HG02588 (cell line): ENCODE measurements around the gene PLXNB1.
"Not testable (repeated sequence)": the region's sequence is repeated elsewhere in the genome, so short reads cannot be mapped to it uniquely, and the experiment has no call there.

Source experiments
- ATAC-seq: cut with Tn5 transposase; IDR thresholded peaks from one replicate; pipeline ENCODE4 v1.9.1; 2021; ENCODE audit warnings: mild to moderate bottlenecking, moderate library complexity; ENCODE audit not compliant: unreplicated experiment

PLXNB1 gene

DNA sequence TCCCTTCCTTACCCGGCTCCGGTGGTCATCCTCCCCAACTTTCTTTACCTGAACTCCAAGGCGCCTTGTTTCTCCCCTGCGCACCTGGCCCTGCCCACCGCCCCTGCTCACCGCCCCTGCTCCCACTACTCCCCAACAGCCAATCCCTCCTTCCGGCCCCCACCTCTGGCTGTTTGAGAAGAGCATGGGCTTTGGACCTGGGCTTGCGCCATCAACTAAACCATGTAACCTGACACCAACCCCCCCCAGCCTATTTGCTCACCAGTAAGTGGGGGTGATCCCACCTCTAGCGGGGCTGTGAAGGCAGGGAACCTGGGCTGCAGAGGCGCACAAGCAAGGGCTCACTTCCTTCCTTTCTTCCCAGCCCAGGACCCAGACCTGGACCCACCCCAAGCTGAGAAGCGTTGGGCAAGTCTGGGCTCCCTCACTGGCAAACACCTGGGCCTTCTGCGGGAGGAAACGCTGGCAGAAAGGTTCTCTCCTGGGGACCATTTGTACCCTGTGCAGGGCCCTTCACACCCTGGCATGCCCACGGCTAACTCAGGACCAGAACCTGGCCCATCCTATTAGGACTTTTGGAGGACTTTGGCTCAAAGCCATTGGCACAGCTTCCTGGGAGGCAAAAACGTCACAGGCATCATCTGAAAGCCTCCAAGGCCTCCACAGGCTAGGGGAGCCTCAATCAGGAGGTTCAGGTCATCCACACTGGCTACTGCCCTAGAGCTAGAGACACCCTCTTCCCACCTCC is at the start of gene PLXNB1:
Gene PLXNB1 (minus strand): TSS at position 127 of the 748 bp plus-strand sequence. CDS start 5,475 bp downstream, outside the sequence.
- ATAC-seq, result no peak

DNA sequence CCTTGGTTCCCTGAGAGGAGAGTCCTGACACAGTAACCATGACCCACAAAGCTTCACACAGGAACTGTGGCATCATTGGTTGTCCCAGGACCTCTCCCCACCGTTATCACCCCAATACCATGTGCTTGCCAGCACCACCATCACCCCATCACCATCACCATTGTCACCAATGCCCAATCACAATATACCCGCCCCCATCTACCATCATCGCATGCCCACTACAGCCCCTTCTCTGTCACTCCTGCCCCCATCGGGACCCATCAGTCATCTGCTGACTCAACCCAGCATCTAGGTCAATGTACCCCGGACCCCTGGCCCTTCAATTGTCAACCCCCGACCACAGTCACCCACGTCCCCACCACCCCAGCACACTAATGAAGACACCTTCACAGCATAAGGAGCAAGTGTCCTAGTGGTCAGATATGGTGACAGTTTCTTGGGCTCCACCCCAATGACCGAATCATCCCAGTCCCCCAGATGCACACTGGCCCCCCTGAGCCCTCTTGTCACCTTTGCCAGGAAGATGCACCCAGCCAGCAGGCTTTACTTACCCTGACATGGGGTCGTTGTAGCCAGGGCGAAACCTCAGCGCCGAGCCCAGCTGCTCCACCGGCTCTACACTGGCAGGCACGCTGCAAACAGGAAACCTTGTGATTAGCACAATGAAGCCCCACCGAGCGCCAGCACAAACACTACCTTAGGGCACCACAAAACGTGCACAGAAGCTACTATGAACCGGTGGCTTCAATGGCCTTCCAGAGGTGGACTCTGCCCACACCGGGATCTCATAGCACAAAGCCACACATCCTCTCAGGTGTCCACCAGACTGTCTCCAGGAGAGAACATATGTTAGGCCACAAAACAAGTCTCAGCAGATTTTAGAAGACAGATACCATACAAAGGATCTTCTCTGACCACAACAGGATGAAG is 49.0 kb upstream of the PLXNB1 start:
- no peak for ATAC-seq

DNA sequence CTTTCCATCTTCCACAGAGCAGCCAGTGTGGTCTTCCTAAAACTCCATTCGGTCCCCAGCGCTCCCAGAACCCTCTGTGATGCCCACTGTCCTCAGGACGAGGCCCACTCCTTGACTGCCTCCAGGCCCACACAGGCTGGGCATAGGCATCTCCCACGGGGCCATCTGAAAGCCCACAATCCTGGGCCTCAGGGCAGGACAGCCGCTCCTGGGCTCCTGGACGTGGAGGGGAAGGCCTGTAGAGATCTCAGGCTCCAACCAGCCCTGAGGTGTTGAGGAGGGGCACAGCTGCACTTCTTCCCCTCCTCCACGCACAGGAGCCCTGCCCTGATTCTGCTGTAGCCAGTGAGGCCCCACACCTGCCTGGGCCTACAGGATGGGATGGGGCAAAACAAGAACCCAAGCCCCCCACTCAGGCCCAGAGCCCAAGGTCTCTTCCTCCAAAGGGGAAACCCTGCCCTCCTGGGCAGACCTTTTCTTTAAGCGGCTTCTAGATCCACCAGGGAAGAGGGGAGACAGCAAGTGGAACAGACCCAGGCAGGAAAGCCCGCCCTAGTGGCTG is 48.2 kb upstream of the PLXNB1 start:
- no peak for ATAC-seq

- ATAC-seq, result no peak
Observed at GRCh38 chr3:48476426-48477053, 46.7 kb upstream of the PLXNB1 start.

GRCh38 chr3:48475188-48475587 is 45.3 kb upstream of the PLXNB1 start:
- ATAC-seq, result no peak

DNA sequence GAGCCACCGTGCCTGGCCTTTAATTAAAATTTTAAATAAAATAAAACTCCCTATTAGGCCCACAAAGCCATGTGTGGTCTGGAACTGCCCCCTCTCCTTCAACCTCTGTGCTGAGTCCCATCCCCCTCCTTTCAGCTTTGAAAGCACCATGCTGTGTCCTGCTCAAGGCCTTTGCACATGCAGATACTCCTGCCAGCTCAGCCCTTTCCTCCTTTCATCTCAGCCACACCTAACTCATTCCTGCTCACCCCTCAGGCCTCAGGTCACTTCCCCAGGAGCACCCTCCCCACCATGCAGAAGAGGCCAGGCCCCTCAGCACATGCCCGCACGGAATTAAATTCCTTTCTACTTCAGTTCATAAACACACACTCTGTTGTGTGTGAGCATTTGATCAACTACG is 44.7 kb upstream of the PLXNB1 start:
- ATAC-seq, result no peak

DNA sequence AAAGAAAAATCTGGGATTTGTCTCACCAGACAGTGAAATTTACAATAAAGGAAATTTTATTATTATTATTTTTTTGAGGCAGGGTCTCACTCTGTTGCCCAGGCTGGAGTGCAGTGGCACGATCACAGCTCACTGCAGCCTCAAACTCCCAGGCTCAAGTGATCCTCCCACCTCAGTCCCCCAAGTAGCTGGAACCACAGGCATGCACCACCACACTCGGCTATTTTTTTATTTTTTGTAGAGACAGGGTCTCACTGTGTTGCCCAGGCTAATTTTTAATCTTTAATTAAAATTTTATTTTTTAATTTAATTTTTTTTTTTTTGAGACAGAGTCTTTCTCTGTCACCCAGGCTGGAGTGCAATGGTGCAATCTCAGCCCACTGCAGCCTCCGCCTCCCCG is 44.1 kb upstream of the PLXNB1 start:
- ATAC-seq, result not testable (repeated sequence)

- ATAC-seq, result no peak
Observed at GRCh38 chr3:48473617-48473952, 43.7 kb upstream of the PLXNB1 start.

DNA sequence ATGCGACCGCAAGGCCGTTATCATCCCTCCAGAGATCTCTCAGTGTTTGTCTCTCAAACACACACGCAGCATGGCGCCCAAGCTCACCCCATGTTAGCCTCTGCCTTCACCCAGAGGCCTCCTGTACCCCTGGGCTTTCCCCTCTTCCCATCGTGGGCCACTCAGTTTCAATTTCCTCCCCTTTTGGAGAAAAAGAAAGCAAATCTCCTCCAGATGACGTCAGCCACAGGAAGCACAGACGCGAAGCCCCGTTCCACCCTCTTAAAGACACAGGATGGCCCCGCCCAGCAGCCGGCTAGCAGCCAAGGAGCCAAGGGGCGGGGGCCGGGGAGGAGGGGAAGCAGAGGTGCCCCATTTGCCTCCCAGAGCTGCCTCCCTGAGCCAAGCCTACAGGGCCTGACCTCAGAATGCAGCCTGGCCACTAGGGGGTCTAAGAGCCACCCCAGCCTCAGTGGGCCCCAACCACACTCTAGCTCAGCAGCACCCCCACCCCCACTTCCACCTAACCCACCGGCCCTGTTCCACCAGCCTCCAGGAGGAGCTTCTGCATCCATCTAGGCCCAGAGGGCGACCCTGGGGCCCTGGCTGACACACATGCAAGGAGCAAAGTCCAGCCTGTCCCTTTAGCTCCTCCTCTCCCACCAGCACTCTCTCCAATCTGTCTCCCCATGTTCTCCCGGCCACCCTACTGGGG is 43.2 kb upstream of the PLXNB1 start:
- peak; percentile 84 for ATAC-seq

- ATAC-seq, result no peak
Observed at GRCh38 chr3:48472673-48472922, 42.7 kb upstream of the PLXNB1 start.

- no peak for ATAC-seq
Observed at GRCh38 chr3:48470286-48470685, 40.4 kb upstream of the PLXNB1 start.

GRCh38 chr3:48469046-48469915 is 39.4 kb upstream of the PLXNB1 start:
- ATAC-seq, result no peak

DNA sequence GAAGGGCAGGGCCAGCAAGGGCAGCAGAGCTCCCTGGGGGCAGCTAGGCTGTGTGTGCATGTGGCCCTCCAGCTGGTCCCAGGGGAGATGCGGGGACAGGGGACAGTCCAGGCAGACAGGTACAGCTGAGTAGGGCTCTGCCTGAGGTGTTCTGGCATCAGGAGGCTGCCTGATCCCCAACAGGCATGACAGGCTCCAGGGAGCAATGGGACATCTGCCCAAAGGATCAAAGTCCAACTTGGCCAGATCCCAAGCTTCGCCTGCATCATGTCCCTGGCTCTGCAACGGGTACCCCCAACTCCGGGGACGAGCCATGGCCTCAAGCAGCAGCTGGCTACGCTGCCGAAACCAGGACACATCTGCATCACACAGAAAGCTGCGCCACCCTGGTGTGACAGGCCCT is 38.4 kb upstream of the PLXNB1 start:
- no peak for ATAC-seq

DNA sequence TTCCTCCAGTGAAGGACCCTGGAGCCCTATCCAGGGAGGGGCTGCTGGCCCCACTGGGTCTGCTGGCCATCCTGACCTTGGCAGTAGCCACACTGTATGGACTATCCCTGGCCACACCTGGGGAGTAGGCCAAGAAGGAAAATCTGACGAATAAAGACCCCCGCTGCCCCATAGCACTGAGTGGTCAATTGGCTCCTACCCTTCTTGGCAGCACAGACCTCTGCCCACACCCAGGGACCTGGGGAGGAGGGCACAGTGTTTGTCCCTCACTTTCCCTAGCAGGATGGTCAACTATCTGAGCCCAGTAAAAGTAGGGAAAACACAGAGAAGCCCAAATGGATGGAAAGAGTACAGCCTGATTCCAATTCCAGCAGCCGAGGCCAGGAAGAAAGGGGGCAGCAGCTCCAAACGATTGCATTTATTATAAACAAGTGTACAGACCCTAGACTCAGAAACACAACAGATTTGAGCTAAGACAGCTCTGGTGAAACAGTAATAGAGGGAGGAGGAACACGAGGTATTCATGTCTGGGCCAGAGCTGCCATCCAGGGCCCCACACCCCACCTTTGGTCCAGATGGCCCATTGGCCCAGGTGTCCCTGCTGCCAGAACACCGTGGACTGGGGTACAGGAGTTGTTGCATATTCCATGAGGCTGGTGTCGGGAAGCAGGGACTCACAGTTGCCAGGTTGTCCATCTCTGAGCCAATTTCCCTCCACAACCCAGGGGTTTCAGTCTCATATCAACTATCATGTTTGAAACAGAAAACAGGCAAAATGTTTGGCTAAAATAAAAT is 37.8 kb upstream of the PLXNB1 start:
- ATAC-seq, result no peak

DNA sequence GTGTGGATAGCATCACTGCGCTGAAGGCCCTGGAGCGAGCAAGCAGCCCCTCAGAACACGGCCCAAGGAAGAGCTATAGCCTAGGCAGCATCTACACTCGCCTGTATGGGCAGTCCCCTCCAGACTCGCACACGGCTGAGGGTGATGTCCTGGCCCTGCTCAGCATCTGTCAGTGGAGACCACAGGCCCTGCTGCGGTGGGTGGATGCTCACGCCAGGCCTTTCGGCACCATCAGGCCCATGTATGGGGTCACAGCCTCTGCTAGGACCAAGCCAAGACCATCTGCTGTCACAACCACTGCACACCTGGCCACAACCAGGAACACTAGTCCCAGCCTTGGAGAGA is 37.2 kb upstream of the PLXNB1 start:
- no peak for ATAC-seq

DNA sequence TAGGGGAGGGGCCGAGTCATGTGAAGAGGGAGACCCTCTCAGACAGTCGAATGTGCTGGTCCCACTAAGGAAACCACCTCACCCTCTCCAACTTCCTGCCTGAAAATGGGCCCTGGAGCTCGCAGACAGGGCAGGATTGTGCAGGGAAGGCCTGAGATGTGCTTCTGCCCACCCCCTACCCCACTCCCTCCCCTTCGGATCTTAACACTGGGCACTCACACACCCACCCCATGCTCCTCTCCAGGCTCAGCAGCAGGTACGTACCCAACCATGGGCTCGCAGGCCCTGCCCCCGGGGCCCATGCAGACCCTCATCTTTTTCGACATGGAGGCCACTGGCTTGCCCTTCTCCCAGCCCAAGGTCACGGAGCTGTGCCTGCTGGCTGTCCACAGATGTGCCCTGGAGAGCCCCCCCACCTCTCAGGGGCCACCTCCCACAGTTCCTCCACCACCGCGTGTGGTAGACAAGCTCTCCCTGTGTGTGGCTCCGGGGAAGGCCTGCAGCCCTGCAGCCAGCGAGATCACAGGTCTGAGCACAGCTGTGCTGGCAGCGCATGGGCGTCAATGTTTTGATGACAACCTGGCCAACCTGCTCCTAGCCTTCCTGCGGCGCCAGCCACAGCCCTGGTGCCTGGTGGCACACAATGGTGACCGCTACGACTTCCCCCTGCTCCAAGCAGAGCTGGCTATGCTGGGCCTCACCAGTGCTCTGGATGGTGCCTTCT is 36.7 kb upstream of the PLXNB1 start:
- no peak for ATAC-seq

DNA sequence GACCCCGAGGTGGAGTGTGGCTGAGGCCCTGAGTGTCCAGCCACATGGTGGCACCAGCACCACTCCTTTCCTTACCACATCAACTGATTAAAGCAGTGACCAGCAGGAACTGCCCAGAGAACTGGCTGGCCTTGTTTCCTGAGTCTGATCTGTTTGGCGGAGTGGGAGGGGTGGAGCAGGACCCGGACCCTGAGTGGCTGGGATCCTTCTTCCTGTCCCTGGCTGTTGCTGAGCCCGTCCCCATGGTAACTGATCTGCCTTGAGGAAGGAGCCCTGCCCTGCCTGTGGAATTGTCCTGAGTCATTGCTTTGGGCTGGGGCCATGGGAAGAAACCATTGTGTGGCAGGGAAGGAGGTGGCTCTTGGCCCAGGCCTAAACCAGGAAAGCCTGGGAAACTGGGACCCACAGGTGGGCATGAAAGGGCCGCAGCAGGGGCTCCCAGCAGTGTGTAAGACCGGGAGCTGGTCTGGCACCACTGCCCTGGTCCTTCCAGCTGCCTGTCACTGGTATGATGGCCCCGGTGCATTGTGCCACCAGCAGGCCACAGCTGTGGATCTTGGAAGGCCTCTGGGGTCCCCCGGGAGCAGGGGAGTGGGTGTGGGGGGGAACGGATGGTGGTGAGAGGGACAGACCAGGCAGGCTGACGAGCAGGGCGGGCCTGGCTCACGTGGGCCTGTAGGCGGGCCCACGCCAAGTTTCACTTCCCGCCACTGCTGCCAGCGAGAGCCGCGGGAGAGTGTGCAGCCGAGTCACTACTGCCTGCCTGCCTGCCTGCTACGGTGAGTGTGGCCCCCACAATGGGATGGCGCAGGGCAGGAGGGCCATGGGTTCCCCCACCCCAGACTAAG is 35.9 kb upstream of the PLXNB1 start:
- peak; percentile 81 for ATAC-seq

- ATAC-seq, result no peak
Observed at GRCh38 chr3:48465237-48465530, 35.3 kb upstream of the PLXNB1 start.
